CD14-positive monocyte (primary cell): Measurements from ENCODE around the gene LCN2. TPM values are rescaled to one million over a fixed set of nuclear protein-coding genes. Genes with fewer than 3 reads are reported as not detected.

Source experiments
- DNase-seq, 3 donors: peaks; one replicate each; pipeline ENCODE4 v3.0.0-alpha.2; 2011 to 2022
- H2AFZ ChIP-seq: 2 replicates; pipeline ENCODE4 v1.6.0; 2012; ENCODE audit warnings: mild to moderate bottlenecking, low read depth, low read length, inconsistent platforms; ENCODE audit not compliant: insufficient read depth, poor library complexity, severe bottlenecking
- H3K27ac ChIP-seq, 2 donors: 1 replicate in 1 of 2; 2 replicates in 1 of 2; pipeline ENCODE4 v1.5.1; 2012 to 2013; ENCODE audit warnings: low read length in 2 of 2, control low read depth in 1 of 2, inconsistent platforms in 1 of 2, low read depth in 1 of 2, mild to moderate bottlenecking in 1 of 2
- H3K27me3 ChIP-seq, 2 donors: one replicate each; pipeline versions ENCODE4 v1.6.0 to v1.6.1; 2011 to 2013; ENCODE audit warnings: low read length in 2 of 2; ENCODE audit not compliant: control insufficient read depth in 2 of 2, insufficient read depth in 2 of 2
- H3K36me3 ChIP-seq, 2 donors: replicated peaks in 1 of 2; 1 replicate in 1 of 2; 2 replicates in 1 of 2; pipeline versions ENCODE4 v1.5.1 to v1.6.1; 2012 to 2013; ENCODE audit warnings: low read length in 2 of 2, control low read depth in 1 of 2, inconsistent platforms in 1 of 2, mild to moderate bottlenecking in 1 of 2; ENCODE audit not compliant: insufficient read depth in 2 of 2, control insufficient read depth in 1 of 2
- H3K4me1 ChIP-seq, 2 donors: 1 replicate in 1 of 2; 2 replicates in 1 of 2; pipeline versions ENCODE4 v1.5.1 to v1.6.1; 2012 to 2013; ENCODE audit warnings: low read length in 2 of 2, control low read depth in 1 of 2, inconsistent platforms in 1 of 2, mild to moderate bottlenecking in 1 of 2, moderate library complexity in 1 of 2; ENCODE audit not compliant: insufficient read depth in 2 of 2, control insufficient read depth in 1 of 2
- H3K4me2 ChIP-seq: replicated peaks from 2 replicates; pipeline ENCODE3; 2012; ENCODE audit warnings: low read length, moderate library complexity, mild to moderate bottlenecking; ENCODE audit not compliant: poor library complexity, severe bottlenecking; ENCODE audit errors: extremely low read depth
- H3K4me3 ChIP-seq, 3 experiments: fragments of 200-600 bp in 1 of 3; sonication (generic) in 1 of 3; replicated peaks in 1 of 3; 1 replicate in 2 of 3; 2 replicates in 1 of 3; pipeline ENCODE4 v1.5.1; 2011 to 2013; ENCODE audit warnings: low read length in 3 of 3, mild to moderate bottlenecking in 3 of 3, control low read depth in 2 of 3, low read depth in 2 of 3, inconsistent platforms in 1 of 3, moderate library complexity in 1 of 3
- H3K79me2 ChIP-seq: 2 replicates; pipeline ENCODE4 v1.6.0; 2012; ENCODE audit warnings: mild to moderate bottlenecking, control low read depth, inconsistent platforms, low read length, moderate library complexity; ENCODE audit not compliant: insufficient read depth
- H3K9ac ChIP-seq: 2 replicates; pipeline ENCODE4 v1.6.0; 2017; ENCODE audit warnings: low read length, mild to moderate bottlenecking; ENCODE audit not compliant: insufficient read depth, poor library complexity, severe bottlenecking
- H3K9me3 ChIP-seq, 2 donors: replicated peaks in 1 of 2; 1 replicate in 1 of 2; 2 replicates in 1 of 2; pipeline versions ENCODE4 v1.5.1 to v1.6.1; 2012 to 2013; ENCODE audit warnings: low read length in 2 of 2, control low read depth in 1 of 2; ENCODE audit not compliant: control insufficient read depth in 1 of 2, insufficient read depth in 1 of 2
- H4K20me1 ChIP-seq: 2 replicates; pipeline ENCODE4 v1.6.0; 2012; ENCODE audit warnings: mild to moderate bottlenecking, low read length, control low read depth, moderate library complexity; ENCODE audit not compliant: insufficient read depth
- H3K27ac Mint-ChIP-seq, 7 donors: one replicate each; pipeline ENCODE4 v1.8.0; 2020; ENCODE audit warnings: mild to moderate bottlenecking in 7 of 7, mixed read lengths in 7 of 7, moderate library complexity in 6 of 7, inconsistent platforms in 2 of 7
- H3K27me3 Mint-ChIP-seq, 3 donors: one replicate each; pipeline ENCODE4 v1.8.0; 2021 to 2022; ENCODE audit warnings: low read depth in 3 of 3, mild to moderate bottlenecking in 3 of 3, mixed read lengths in 3 of 3, moderate library complexity in 3 of 3, inconsistent platforms in 1 of 3
- H3K36me3 Mint-ChIP-seq, 2 donors: one replicate each; pipeline ENCODE4 v1.8.0; 2020; ENCODE audit warnings: mixed read lengths in 2 of 2, inconsistent platforms in 1 of 2, mild to moderate bottlenecking in 1 of 2
- H3K4me1 Mint-ChIP-seq: one replicate; pipeline ENCODE4 v1.8.0; 2020; ENCODE audit warnings: mild to moderate bottlenecking, mixed read lengths
- H3K4me3 Mint-ChIP-seq, 2 donors: one replicate each; pipeline ENCODE4 v1.8.0; 2020; ENCODE audit warnings: mild to moderate bottlenecking in 2 of 2, mixed read lengths in 2 of 2, moderate library complexity in 1 of 2
- H3K9me3 Mint-ChIP-seq, 7 donors: one replicate each; pipeline ENCODE4 v1.8.0; 2020 to 2022; ENCODE audit warnings: mixed read lengths in 7 of 7, mild to moderate bottlenecking in 6 of 7, moderate library complexity in 6 of 7, inconsistent platforms in 2 of 7
- WGBS: methylation state at CpG from one replicate; pipeline ENCODE4 v1.1.5; 2013; ENCODE audit warnings: missing lambda C conversion rate; ENCODE audit not compliant: insufficient coverage; 5-methylcytosine and 5-hydroxymethylcytosine counted together
- intact Hi-C, 2 donors: fragments of 100-400 bp; cut with micrococcal nuclease; formaldehyde crosslinking; loops; one replicate each; pipeline versions ENCODE4 v1.15.0 to v1.15.1; 2023
- polyA plus RNA-seq, 3 donors: library from polyadenylated mRNA; depleted of rRNA in 1 of 3; unstranded in 2 of 3; stranded (reverse) in 1 of 3; fragments of 300-500 nt in 2 of 3; fragments of >200 nt in 1 of 3; fragmentation: Illumina TruSeq in 2 of 3; gene quantifications; 1 replicate in 2 of 3; 2 replicates in 1 of 3; pipeline ENCODE4 v1.2.3, GENCODE V29; 2012 to 2021
- TF ChIP-seq, protein P1 (sequence below): fragments of 200-600 bp; IDR thresholded peaks from one replicate; pipeline ENCODE4 v1.8.0; 2022; ENCODE audit warnings: antibody characterized with exemption, mild to moderate bottlenecking

Gene LCN2
- polyA plus RNA-seq, 3 donors: 0.83 TPM; not detected in 2

DNA sequence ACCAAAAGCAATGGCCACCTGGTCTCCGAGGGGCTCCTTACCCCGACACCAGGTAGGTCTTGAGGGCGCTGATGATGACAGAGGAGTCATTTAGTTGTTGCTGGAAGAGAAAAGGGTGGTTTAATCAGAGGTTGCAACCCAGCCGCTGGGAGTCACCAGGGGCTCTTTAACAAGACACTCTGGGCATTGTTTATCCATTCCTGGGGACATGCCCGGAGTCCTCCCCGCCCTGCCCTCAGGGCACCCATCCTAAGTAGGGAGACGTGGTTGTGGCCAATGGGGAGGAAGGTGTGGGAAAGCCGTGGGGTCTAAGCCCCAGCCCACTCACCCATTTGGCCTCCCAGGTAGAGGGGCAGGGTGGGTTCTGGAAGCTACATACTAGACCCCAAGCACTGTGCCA, 24.8 kb upstream of the LCN2 start:
- 98% methylated on average over 4 of the region's 8 CpGs for WGBS
- peaks cover 33 to 45% of the 10 kb centered on the region in 2 donors for H3K4me1 ChIP-seq
- H3K27ac ChIP-seq: no peak overlapping the region
- no peak overlapping the region for H2AFZ ChIP-seq
- Mint-ChIP-seq H3K36me3 (peaks cover 35 to 57% of the 10 kb centered on the region in 2 donors), H3K4me3 (no peak overlapping the region), H3K27ac (no peak overlapping the region), H3K4me1 (peaks cover 31% of the 10 kb centered on the region), H3K27me3 (peaks cover 0 to 6% (median 0%) of the 10 kb centered on the region in 3 donors), H3K9me3 (peaks cover 0 to 2% (median 0%) of the 10 kb centered on the region in 7 donors)
- H3K4me2 ChIP-seq: no peak overlapping the region
- TF ChIP-seq, protein P1, sequence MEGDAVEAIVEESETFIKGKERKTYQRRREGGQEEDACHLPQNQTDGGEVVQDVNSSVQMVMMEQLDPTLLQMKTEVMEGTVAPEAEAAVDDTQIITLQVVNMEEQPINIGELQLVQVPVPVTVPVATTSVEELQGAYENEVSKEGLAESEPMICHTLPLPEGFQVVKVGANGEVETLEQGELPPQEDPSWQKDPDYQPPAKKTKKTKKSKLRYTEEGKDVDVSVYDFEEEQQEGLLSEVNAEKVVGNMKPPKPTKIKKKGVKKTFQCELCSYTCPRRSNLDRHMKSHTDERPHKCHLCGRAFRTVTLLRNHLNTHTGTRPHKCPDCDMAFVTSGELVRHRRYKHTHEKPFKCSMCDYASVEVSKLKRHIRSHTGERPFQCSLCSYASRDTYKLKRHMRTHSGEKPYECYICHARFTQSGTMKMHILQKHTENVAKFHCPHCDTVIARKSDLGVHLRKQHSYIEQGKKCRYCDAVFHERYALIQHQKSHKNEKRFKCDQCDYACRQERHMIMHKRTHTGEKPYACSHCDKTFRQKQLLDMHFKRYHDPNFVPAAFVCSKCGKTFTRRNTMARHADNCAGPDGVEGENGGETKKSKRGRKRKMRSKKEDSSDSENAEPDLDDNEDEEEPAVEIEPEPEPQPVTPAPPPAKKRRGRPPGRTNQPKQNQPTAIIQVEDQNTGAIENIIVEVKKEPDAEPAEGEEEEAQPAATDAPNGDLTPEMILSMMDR: no peak
- intact Hi-C loops: no loop called here
- DNase-seq: no peak
- H3K9ac ChIP-seq: no peak overlapping the region
- no peaks in the 10 kb centered on the region for H3K27me3 ChIP-seq
- peaks cover 5% of the 10 kb centered on the region for H3K79me2 ChIP-seq
- H3K4me3 ChIP-seq: no peak overlapping the region
- no peaks in the 10 kb centered on the region for H3K9me3 ChIP-seq
- peaks cover 24% of the 10 kb centered on the region for H4K20me1 ChIP-seq
- H3K36me3 ChIP-seq: peaks cover 34 to 44% of the 10 kb centered on the region in 2 donors

DNA sequence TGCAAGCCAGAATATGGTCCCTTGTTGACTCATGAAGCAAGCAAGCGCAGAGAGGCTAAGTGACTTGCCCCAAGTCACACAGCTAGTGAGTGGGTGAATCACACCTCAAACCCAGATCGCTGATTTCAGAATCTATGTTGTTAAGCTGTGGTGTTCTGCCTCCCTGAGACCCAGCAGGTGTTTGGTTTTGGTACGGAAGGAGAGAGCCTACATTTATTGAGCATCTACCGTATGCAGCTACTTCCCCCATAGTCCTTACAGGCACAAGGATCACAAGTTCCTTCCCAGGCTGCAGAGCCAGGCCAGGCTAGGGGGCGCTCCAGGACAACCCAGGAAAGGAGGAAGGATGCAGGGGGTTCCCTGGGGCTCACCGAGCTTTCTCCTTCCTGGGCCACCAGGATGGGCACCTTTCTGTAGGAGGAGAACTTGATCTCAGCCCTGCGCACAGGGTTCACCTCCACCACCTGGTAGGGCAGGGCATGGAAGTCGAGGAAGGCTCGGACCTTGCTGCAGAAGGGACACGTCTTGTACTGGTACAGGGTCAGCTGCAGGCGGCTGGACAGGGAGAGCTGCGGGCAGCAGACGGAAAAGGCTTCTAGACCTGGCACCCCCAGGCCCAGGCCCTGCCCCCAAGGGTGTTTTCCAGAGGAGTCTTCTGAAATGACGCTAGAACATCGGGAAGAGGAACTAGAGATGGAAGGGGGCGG, 24.2 kb upstream of the LCN2 start:
- H3K4me3 ChIP-seq: peak overlapping the region in 1 of 3 experiments; percentile 94
- H3K9me3 Mint-ChIP-seq: peaks cover 0 to 5% (median 0%) of the 10 kb centered on the region in 7 donors
- peak overlapping the region; percentile 27 to 69 for H3K4me3 Mint-ChIP-seq
- no peaks in the 10 kb centered on the region for H3K9me3 ChIP-seq
- H3K36me3 ChIP-seq: peaks cover 34 to 44% of the 10 kb centered on the region in 2 donors
- intact Hi-C loops: no loop called here
- peaks cover 24% of the 10 kb centered on the region for H4K20me1 ChIP-seq
- peak overlapping the region; percentile 34 for H3K4me2 ChIP-seq
- peak; percentile 51 to 80 (median 53) for DNase-seq
- no peak overlapping the region for H2AFZ ChIP-seq
- peaks cover 35 to 54% of the 10 kb centered on the region in 2 donors for H3K36me3 Mint-ChIP-seq
- peaks cover 0 to 6% (median 0%) of the 10 kb centered on the region in 3 donors for H3K27me3 Mint-ChIP-seq
- peak overlapping the region in 6 of 7 donors; percentile 12 to 88 (median 58) for H3K27ac Mint-ChIP-seq
- H3K9ac ChIP-seq: no peak overlapping the region
- TF ChIP-seq, protein P1: peak; percentile 54
- H3K27ac ChIP-seq: peak overlapping the region in 1 of 2 donors; percentile 7
- no peaks in the 10 kb centered on the region for H3K27me3 ChIP-seq
- 73% methylated on average over 11 of the region's 16 CpGs for WGBS
- H3K4me1 ChIP-seq: peaks cover 33 to 45% of the 10 kb centered on the region in 2 donors
- H3K4me1 Mint-ChIP-seq: peaks cover 34% of the 10 kb centered on the region
- peaks cover 5% of the 10 kb centered on the region for H3K79me2 ChIP-seq
